HG02571 (cell line): ENCODE data around the gene TNNI2.

Experiments
- ATAC-seq: cut with Tn5 transposase; IDR thresholded peaks from one replicate; pipeline ENCODE4 v1.9.1; 2021; ENCODE audit warnings: mild to moderate bottlenecking, moderate library complexity; ENCODE audit not compliant: unreplicated experiment

The TNNI2 gene

GRCh38 chr11:1832211-1832919, 6.4 kb upstream of the TNNI2 start:
- ATAC-seq, result no peak

- no peak for ATAC-seq
Measured at GRCh38 chr11:1832920-1833295, 5.9 kb upstream of the TNNI2 start.

GRCh38 chr11:1834062-1834610, 4.6 kb upstream of the TNNI2 start:
- no peak for ATAC-seq

GRCh38 chr11:1834779-1835670, 3.8 kb upstream of the TNNI2 start, which contains the start of gene SYT8:
Gene SYT8, plus strand, starts transcription at chr11:1834990. Its CDS starts 116 bp downstream, at chr11:1835106.
- no peak for ATAC-seq

- no peak for ATAC-seq
Measured at GRCh38 chr11:1835671-1836010, 3.1 kb upstream of the TNNI2 start.

GRCh38 chr11:1836011-1836945, 2.5 kb upstream of the TNNI2 start:
- no peak for ATAC-seq

- ATAC-seq, result no peak
Measured at GRCh38 chr11:1837171-1838076, 1.4 kb upstream of the TNNI2 start.

- ATAC-seq, result no peak
Measured at GRCh38 chr11:1838077-1838425, 730 bp upstream of the TNNI2 start.

- no peak for ATAC-seq
Measured at GRCh38 chr11:1839204-1839923, 583 bp downstream of the TNNI2 start.

GRCh38 chr11:1839924-1840779, 1.4 kb downstream of the TNNI2 start:
- no peak for ATAC-seq

GRCh38 chr11:1840780-1841480, 2.1 kb downstream of the TNNI2 start:
- no peak for ATAC-seq

GRCh38 chr11:1841511-1842148, 2.8 kb downstream of the TNNI2 start:
- ATAC-seq, result no peak

- ATAC-seq, result no peak
Measured at GRCh38 chr11:1842149-1843097, 3.6 kb downstream of the TNNI2 start.

- ATAC-seq, result no peak
Measured at GRCh38 chr11:1843098-1843473, 4.3 kb downstream of the TNNI2 start.

- no peak for ATAC-seq
Measured at GRCh38 chr11:1843796-1844195, 5.0 kb downstream of the TNNI2 start.
